HG02870 (cell line): ENCODE measurements around the gene MAMLD1.
A peak's percentile ranks its signal among the peaks of the same experiment; 100 is the strongest.

Experiments
- ATAC-seq: cut with Tn5 transposase; IDR thresholded peaks from one replicate; pipeline ENCODE4 v1.9.1; 2021; ENCODE audit warnings: mild to moderate bottlenecking, moderate library complexity; ENCODE audit not compliant: unreplicated experiment

Gene MAMLD1

GRCh38 chrX:150456466-150456865 lies 93.3 kb downstream of the MAMLD1 start:
- no peak for ATAC-seq

DNA sequence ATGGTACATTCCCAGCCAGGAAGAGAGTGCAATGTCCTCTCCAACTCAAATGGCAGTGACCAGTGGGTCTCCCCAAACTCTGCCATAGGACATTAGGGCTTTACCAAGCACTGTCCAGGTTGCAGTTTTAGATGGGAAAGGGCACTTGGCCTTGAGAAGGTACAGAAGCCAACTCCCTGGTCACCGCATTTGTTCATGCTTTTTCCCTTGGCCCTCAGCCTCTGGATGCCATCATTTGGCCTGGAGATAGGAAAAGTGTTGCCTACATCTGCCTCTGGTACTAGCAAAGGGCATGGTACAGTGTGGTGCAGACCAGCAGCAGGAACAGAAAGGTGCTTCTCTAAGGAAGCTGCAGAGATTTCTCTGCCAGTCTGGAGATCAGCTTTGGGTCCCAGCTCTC lies 93.8 kb downstream of the MAMLD1 start:
- ATAC-seq: no peak

DNA sequence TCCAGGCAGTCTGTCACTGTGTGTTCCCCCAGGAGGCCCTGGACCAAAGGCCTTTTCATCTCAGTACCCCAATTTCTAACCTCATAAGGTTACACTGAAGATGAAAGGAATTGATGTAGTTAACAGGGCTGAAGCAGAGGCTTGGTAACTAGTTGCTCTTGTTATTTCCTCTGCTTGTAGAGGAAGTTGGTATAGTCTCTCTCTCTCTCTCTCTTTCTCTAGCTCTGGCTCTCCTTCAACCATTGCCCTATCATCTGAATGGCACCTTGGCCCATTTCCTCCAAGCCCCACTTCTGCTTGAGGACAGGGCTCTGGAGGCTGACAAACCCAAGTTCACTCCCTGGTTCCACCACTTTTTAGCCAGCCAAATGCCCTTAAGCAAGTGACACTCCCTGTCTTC lies 96.1 kb downstream of the MAMLD1 start:
- no peak for ATAC-seq

- no peak for ATAC-seq
These were observed 96.9 kb downstream of the MAMLD1 start for GRCh38 chrX:150460063-150460462.

- ATAC-seq: no peak
These were observed 97.7 kb downstream of the MAMLD1 start for GRCh38 chrX:150460781-150461180.

GRCh38 chrX:150463566-150463965 lies 100.4 kb downstream of the MAMLD1 start:
- no peak for ATAC-seq

- no peak for ATAC-seq
These were observed 100.9 kb downstream of the MAMLD1 start for GRCh38 chrX:150464001-150464400.

- ATAC-seq: no peak
These were observed 102.2 kb downstream of the MAMLD1 start for GRCh38 chrX:150465326-150465725.

GRCh38 chrX:150465881-150466775 lies 103.0 kb downstream of the MAMLD1 start:
- ATAC-seq: no peak

- ATAC-seq: no peak
These were observed 109.2 kb downstream of the MAMLD1 start for GRCh38 chrX:150472306-150472705.

GRCh38 chrX:150473371-150473770 lies 110.3 kb downstream of the MAMLD1 start:
- ATAC-seq: no peak

DNA sequence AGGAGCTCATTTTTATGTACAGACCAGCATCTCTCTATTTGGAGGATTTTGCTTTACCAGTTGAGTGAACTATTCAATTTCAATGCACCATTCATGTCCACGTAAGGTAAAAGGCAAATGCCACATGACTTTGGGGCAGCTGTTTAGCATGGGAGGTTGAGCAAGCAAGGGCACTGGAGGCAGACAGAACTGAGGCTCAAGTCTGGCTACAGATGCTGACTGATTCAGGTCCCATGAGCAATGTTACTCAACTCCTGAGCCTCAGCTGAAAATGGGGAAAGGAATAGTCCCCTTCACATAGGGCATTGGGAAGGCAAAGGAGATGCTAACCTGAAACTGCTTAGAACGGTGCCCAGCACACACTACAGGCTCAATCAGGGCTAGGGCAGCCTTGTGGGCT lies 112.3 kb downstream of the MAMLD1 start:
- ATAC-seq: no peak

- no peak for ATAC-seq
These were observed 113.1 kb downstream of the MAMLD1 start for GRCh38 chrX:150476164-150476699.

GRCh38 chrX:150477371-150477770 lies 114.3 kb downstream of the MAMLD1 start:
- no peak for ATAC-seq

DNA sequence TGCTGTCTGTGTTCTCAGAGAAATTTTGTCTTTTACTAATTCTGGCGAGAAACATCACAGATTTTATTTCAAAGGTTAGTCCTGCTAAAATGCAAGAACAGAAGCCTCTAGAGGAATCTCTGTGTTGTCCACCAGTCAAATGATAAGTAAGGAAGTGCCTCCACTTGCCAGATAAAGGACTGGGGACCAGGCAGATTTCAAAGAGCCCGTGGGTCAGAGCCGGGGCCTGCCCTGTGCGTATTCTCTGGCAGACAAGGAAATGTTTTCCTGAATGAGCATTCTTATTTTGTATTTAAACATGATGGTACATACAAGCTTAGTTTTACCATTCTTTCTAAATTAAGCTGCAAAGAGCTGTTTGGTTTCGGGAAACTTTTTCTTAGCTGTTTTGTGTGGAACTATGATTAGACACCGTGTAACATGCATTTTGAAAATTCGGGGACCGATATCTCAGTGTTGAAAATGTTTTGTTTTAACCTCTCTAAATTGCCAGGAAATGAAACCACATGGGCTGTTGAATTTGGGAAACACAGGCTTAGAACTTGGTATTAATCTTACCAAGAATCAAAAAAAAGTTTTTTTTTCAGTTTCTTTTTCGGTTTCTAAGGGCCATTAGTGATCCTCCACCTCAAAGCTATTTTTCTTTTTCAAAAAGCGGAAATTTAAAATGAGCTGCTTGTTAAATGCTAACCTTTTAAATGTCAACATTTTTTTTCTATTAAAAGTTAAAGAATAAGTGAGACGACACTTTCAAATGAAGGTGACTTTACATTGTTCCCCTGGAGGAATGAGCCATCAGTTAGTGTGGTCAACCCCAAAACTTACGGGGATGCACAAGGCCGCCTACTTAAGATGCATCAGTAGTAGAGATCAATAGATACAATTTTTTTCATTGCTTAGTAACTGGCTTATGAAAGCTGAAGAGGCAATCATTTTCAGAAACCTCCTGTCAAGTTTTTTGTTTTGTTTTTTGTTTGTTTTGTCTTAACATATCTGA lies 115.7 kb downstream of the MAMLD1 start:
- ATAC-seq: peak; percentile 41

- ATAC-seq: peak; percentile 81
These were observed 119.6 kb downstream of the MAMLD1 start for GRCh38 chrX:150482537-150483206.

- ATAC-seq: no peak
These were observed 120.4 kb downstream of the MAMLD1 start for GRCh38 chrX:150483356-150483985.

GRCh38 chrX:150486011-150486410 lies 122.9 kb downstream of the MAMLD1 start:
- no peak for ATAC-seq

DNA sequence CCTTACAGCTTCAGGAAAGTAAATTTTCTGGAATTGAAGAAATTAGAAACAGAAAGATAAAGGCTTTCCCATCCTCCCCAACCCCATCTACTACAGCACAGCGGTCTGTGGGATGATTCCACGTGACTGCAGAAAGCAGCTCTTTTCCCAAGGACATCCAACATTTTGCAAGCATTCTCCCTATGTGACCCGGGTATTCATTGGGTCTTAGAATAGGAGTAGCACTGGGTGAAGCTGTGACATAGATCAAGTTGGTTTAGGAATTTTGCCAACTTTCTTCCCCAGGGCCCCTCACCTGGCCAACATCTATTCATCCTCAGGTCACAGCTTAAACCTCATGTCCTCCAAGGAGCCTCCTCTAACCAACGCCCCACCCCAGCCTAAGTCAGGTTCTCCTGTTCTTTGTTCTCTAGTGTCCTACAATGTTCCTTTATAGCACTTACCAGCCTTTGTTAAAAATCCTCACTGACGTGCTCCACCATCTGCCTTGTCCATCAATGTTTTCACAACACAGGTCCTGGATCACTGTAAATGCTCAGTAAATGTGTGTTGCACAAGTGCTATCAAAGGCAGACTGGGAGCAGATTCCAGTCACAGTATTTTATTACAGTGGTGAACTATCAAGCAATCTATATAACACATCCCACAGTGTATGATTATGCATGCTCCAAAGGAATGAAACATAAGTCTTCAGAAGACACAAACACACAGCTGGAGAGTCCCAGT lies 124.4 kb downstream of the MAMLD1 start:
- no peak for ATAC-seq
